ENCODE measurements around the gene SNAP47.

Gene SNAP47

GRCh38 chr1:227732586-227733308 lies 2.5 kb upstream of the SNAP47 start:
- no peak for DNase-seq

- DNase-seq, result no peak
Measured at GRCh38 chr1:227733309-227733705, 1.9 kb upstream of the SNAP47 start.

- DNase-seq, result no peak
Measured at GRCh38 chr1:227733751-227734545, 1.3 kb upstream of the SNAP47 start.

- DNase-seq, result no peak
Measured at GRCh38 chr1:227734546-227734855, 734 bp upstream of the SNAP47 start.

- no peak for DNase-seq
Measured at GRCh38 chr1:227735539-227736285, 477 bp downstream of the SNAP47 start.

- DNase-seq, result no peak
Measured at GRCh38 chr1:227736814-227737432, 1.7 kb downstream of the SNAP47 start.

GRCh38 chr1:227738820-227739219 lies 3.6 kb downstream of the SNAP47 start:
- no peak for DNase-seq

GRCh38 chr1:227739636-227740035 lies 4.4 kb downstream of the SNAP47 start:
- no peak for DNase-seq

- DNase-seq, result no peak
Measured at GRCh38 chr1:227740401-227740960, 5.2 kb downstream of the SNAP47 start.

- no peak for DNase-seq
Measured at GRCh38 chr1:227741166-227741870, 6.1 kb downstream of the SNAP47 start.

GRCh38 chr1:227742738-227743715 lies 7.8 kb downstream of the SNAP47 start:
- DNase-seq, result no peak

- no peak for DNase-seq
Measured at GRCh38 chr1:227744668-227745067, 9.4 kb downstream of the SNAP47 start.

GRCh38 chr1:227745568-227746265 lies 10.5 kb downstream of the SNAP47 start:
- DNase-seq, result no peak

- no peak for DNase-seq
Measured at GRCh38 chr1:227746676-227747075, 11.4 kb downstream of the SNAP47 start.

GRCh38 chr1:227747382-227747781 lies 12.1 kb downstream of the SNAP47 start:
- DNase-seq, result no peak

GRCh38 chr1:227747948-227748495 lies 12.8 kb downstream of the SNAP47 start:
- DNase-seq, result no peak

GRCh38 chr1:227748496-227749182 lies 13.4 kb downstream of the SNAP47 start:
- no peak for DNase-seq

GRCh38 chr1:227749225-227749624 lies 14.0 kb downstream of the SNAP47 start:
- DNase-seq, result no peak

- DNase-seq, result no peak
Measured at GRCh38 chr1:227749916-227750710, 14.9 kb downstream of the SNAP47 start.
